Upper lobe of left lung (tissue), 6 donors: ENCODE data around the gene BBS9. TPM values are rescaled to one million over a fixed set of nuclear protein-coding genes. Genes with fewer than 3 reads are reported as not detected.

ENCODE experiments used
- ATAC-seq, 2 donors: fragments of 200-7000 bp; cut with Tn5 transposase; one replicate each; pipeline ENCODE4 v1.9.1; 2022; ENCODE audit warnings: mild to moderate bottlenecking in 2 of 2, moderate library complexity in 2 of 2; ENCODE audit not compliant: low FRiP score in 2 of 2
- DNase-seq, 2 donors: peaks; one replicate each; pipeline ENCODE4 v3.0.0-alpha.2; 2019 to 2020
- H3K27ac ChIP-seq, 4 donors: fragments of 200-600 bp; sonication (generic); one replicate each; pipeline ENCODE4 v1.5.1; 2016 to 2019
- H3K27me3 ChIP-seq, 4 donors: fragments of 200-600 bp; sonication (generic); one replicate each; pipeline ENCODE4 v1.5.1; 2017 to 2019
- H3K36me3 ChIP-seq, 4 donors: fragments of 200-600 bp; sonication (generic); one replicate each; pipeline ENCODE4 v1.5.1; 2016 to 2019
- H3K4me1 ChIP-seq, 4 donors: fragments of 200-600 bp; sonication (generic); one replicate each; pipeline ENCODE4 v1.5.1; 2018 to 2019
- H3K4me3 ChIP-seq, 4 donors: fragments of 200-600 bp; sonication (generic); one replicate each; pipeline ENCODE4 v1.5.1; 2017 to 2019; ENCODE audit warnings: mild to moderate bottlenecking in 2 of 4, moderate library complexity in 1 of 4
- H3K9me3 ChIP-seq, 4 donors: fragments of 200-600 bp; sonication (generic); one replicate each; pipeline ENCODE4 v1.5.1; 2018 to 2019
- CTCF ChIP-seq, 6 experiments: fragments of 450-650 bp in 4 of 6; fragments of 200-600 bp in 2 of 6; sonication (generic) in 2 of 6; IDR thresholded peaks; one replicate each; pipeline ENCODE4 v1.5.1; 2016 to 2019; ENCODE audit warnings: antibody characterized with exemption in 6 of 6
- EP300 ChIP-seq, 4 donors: sonication (generic); formaldehyde crosslinking; IDR thresholded peaks; one replicate each; pipeline ENCODE4 v1.5.1; 2017; ENCODE audit warnings: antibody characterized with exemption in 4 of 4, control low read depth in 2 of 4
- POLR2A ChIP-seq, 4 donors: fragments of 450-650 bp; IDR thresholded peaks; one replicate each; pipeline ENCODE4 v1.5.1; 2016 to 2017; ENCODE audit warnings: antibody characterized with exemption in 4 of 4, mild to moderate bottlenecking in 2 of 4
- POLR2AphosphoS5 ChIP-seq, 2 donors: sonication (generic); formaldehyde crosslinking; IDR thresholded peaks; one replicate each; pipeline ENCODE4 v1.5.1; 2017; ENCODE audit warnings: antibody characterized with exemption in 2 of 2
- WGBS, 2 donors: methylation state at CpG; one replicate each; pipeline ENCODE4 v1.1.5; 2017 to 2018; 5-methylcytosine and 5-hydroxymethylcytosine counted together
- total RNA-seq, 6 donors: library from RNA; depleted of rRNA in 4 of 6; stranded (reverse); fragments of >200 nt in 4 of 6; gene quantifications; one replicate each; pipeline versions ENCODE4 v1.1.0 to v1.2.1, GENCODE V29; 2016 to 2021
- donor health status: DM: no; HTN: no; CAD: no; lungs with moderate emphysema.
- donor health status: DM: no; HTN: yes; CAD: no; lungs with severe emphysema.

The BBS9 gene
- total RNA-seq, 6 donors from 2014 or later = 14.5 to 72.3 (median 20.6) TPM

- TF ChIP-seq EP300 (IDR thresholded peaks at IDR 0.05) (no peak), CTCF (IDR thresholded peaks at IDR 0.05) (no peak)
- Histone ChIP-seq H3K27ac (no peak overlapping the region), H3K9me3 (peaks cover 0 to 4% (median 0%) of the 10 kb centered on the region in 4 donors), H3K4me3 (no peak overlapping the region), H3K4me1 (no peaks in the 10 kb centered on the region), H3K36me3 (no peaks in the 10 kb centered on the region), H3K27me3 (no peaks in the 10 kb centered on the region)
- ATAC-seq = no peak
- DNase-seq = no peak
- WGBS, 2 donors = 98% methylated on average over 4 of the region's 4 CpGs
Measured at GRCh38 chr7:33220231-33220630, 90.9 kb downstream of the BBS9 start.

GRCh38 chr7:33221390-33221789 is 92.0 kb downstream of the BBS9 start:
- Histone ChIP-seq H3K4me1 (no peaks in the 10 kb centered on the region), H3K9me3 (peaks cover 0 to 4% (median 0%) of the 10 kb centered on the region in 4 donors), H3K27ac (no peak overlapping the region), H3K27me3 (no peaks in the 10 kb centered on the region), H3K4me3 (no peak overlapping the region), H3K36me3 (no peaks in the 10 kb centered on the region)
- WGBS, 2 donors = 91 to 94% methylated on average over 1 of the region's 1 CpG
- ATAC-seq = no peak
- DNase-seq = no peak
- no peak for TF ChIP-seq POLR2AphosphoS5 (IDR thresholded peaks at IDR 0.05)
- TF ChIP-seq POLR2A (IDR thresholded peaks at IDR 0.05) = no peak
- TF ChIP-seq CTCF (IDR thresholded peaks at IDR 0.05) = no peak
- TF ChIP-seq EP300 (IDR thresholded peaks at IDR 0.05) = no peak

GRCh38 chr7:33232632-33233145 is 103.3 kb downstream of the BBS9 start:
- no peak for ATAC-seq

GRCh38 chr7:33233659-33234058 is 104.3 kb downstream of the BBS9 start:
- Histone ChIP-seq H3K27ac (no peak overlapping the region), H3K36me3 (no peaks in the 10 kb centered on the region), H3K27me3 (no peaks in the 10 kb centered on the region), H3K4me1 (no peaks in the 10 kb centered on the region), H3K4me3 (no peak overlapping the region), H3K9me3 (no peaks in the 10 kb centered on the region)
- DNase-seq (no peak), ATAC-seq (no peak)
- no peak for TF ChIP-seq POLR2AphosphoS5 (IDR thresholded peaks at IDR 0.05)
- TF ChIP-seq POLR2A (IDR thresholded peaks at IDR 0.05) = no peak
- TF ChIP-seq EP300 (IDR thresholded peaks at IDR 0.05) = no peak
- no peak for TF ChIP-seq CTCF (IDR thresholded peaks at IDR 0.05)
- 33 to 45% methylated on average over 3 of the region's 3 CpGs for WGBS, 2 donors

More at GRCh38 chr7:33232632-33233145, 103.3 kb downstream of the BBS9 start:
- Histone ChIP-seq H3K4me1 (no peaks in the 10 kb centered on the region), H3K36me3 (no peaks in the 10 kb centered on the region), H3K27me3 (no peaks in the 10 kb centered on the region), H3K9me3 (no peaks in the 10 kb centered on the region), H3K4me3 (no peak overlapping the region), H3K27ac (no peak overlapping the region)
- no peak for DNase-seq
- TF ChIP-seq POLR2A (IDR thresholded peaks at IDR 0.05) (no peak), POLR2AphosphoS5 (IDR thresholded peaks at IDR 0.05) (no peak)
- 100% methylated on average over 1 of the region's 1 CpG for WGBS, 2 donors

GRCh38 chr7:33237036-33237435 is 107.7 kb downstream of the BBS9 start:
- Histone ChIP-seq H3K36me3 (no peaks in the 10 kb centered on the region), H3K27me3 (no peaks in the 10 kb centered on the region), H3K9me3 (no peaks in the 10 kb centered on the region), H3K4me1 (no peaks in the 10 kb centered on the region), H3K27ac (no peak overlapping the region), H3K4me3 (no peak overlapping the region)
- TF ChIP-seq CTCF (IDR thresholded peaks at IDR 0.05) (no peak), EP300 (IDR thresholded peaks at IDR 0.05) (no peak), POLR2AphosphoS5 (IDR thresholded peaks at IDR 0.05) (no peak), POLR2A (IDR thresholded peaks at IDR 0.05) (no peak)
- DNase-seq (no peak), ATAC-seq (no peak)
- WGBS, 2 donors = 53 to 59% methylated on average over 2 of the region's 2 CpGs
